NK-92 (cell line): ENCODE results near the gene PTPRD.

Experiments
- DNase-seq: peaks from one replicate; lab custom pipeline; 2025; ENCODE audit not compliant: unreplicated experiment; lab: John Stamatoyannopoulos, UW

Gene PTPRD

GRCh38 chr9:8331507-8332330 is 2281.1 kb downstream of the PTPRD start:
- no peak for DNase-seq

GRCh38 chr9:8329561-8330283 is 2283.1 kb downstream of the PTPRD start:
- DNase-seq = no peak

GRCh38 chr9:8315211-8315610 is 2297.6 kb downstream of the PTPRD start:
- DNase-seq = no peak

- no peak for DNase-seq
Measured at GRCh38 chr9:8309258-8309657, 2303.5 kb downstream of the PTPRD start.

GRCh38 chr9:8304720-8305119 is 2308.1 kb downstream of the PTPRD start:
- no peak for DNase-seq

- DNase-seq = no peak
Measured at GRCh38 chr9:8301296-8301695, 2311.5 kb downstream of the PTPRD start.

- no peak for DNase-seq
Measured at GRCh38 chr9:8297047-8297446, 2315.8 kb downstream of the PTPRD start.

GRCh38 chr9:8292657-8293056 is 2320.1 kb downstream of the PTPRD start:
- DNase-seq = no peak

- DNase-seq = no peak
Measured at GRCh38 chr9:8289681-8290080, 2323.1 kb downstream of the PTPRD start.

GRCh38 chr9:8287970-8288369 is 2324.8 kb downstream of the PTPRD start:
- DNase-seq = no peak

- DNase-seq = no peak
Measured at GRCh38 chr9:8287501-8287900, 2325.3 kb downstream of the PTPRD start.

- DNase-seq = no peak
Measured at GRCh38 chr9:8284884-8285283, 2327.9 kb downstream of the PTPRD start.

- no peak for DNase-seq
Measured at GRCh38 chr9:8282535-8282934, 2330.3 kb downstream of the PTPRD start.

- DNase-seq = no peak
Measured at GRCh38 chr9:8280811-8281210, 2332.0 kb downstream of the PTPRD start.

- DNase-seq = no peak
Measured at GRCh38 chr9:8278048-8278447, 2334.8 kb downstream of the PTPRD start.

- no peak for DNase-seq
Measured at GRCh38 chr9:8270235-8270634, 2342.6 kb downstream of the PTPRD start.

- DNase-seq = no peak
Measured at GRCh38 chr9:8268881-8269280, 2343.9 kb downstream of the PTPRD start.

- no peak for DNase-seq
Measured at GRCh38 chr9:8268216-8268878, 2344.5 kb downstream of the PTPRD start.

GRCh38 chr9:8267636-8268035 is 2345.2 kb downstream of the PTPRD start:
- DNase-seq = no peak

- DNase-seq = no peak
Measured at GRCh38 chr9:8266861-8267260, 2345.9 kb downstream of the PTPRD start.

GRCh38 chr9:8265281-8265680 is 2347.5 kb downstream of the PTPRD start:
- no peak for DNase-seq
